ENCODE results near the gene EVI5.

Gene EVI5

GRCh38 chr1:92784639-92785500 lies at the start of gene EVI5:
Gene EVI5 (minus strand): TSS chr1:92785108. CDS start chr1:92736546, 48,562 bp downstream.
- DNase-seq: peak; percentile 75

- no peak for DNase-seq
These were observed 49.7 kb upstream of the EVI5 start for GRCh38 chr1:92834617-92835016.

- no peak for DNase-seq
These were observed 48.9 kb upstream of the EVI5 start for GRCh38 chr1:92833840-92834239.

- DNase-seq: no peak
These were observed 47.7 kb upstream of the EVI5 start for GRCh38 chr1:92832537-92833114.

- DNase-seq: peak; percentile 84
These were observed 47.0 kb upstream of the EVI5 start, which contains the start of gene RPL5 for GRCh38 chr1:92831762-92832536. Gene RPL5 (plus strand): TSS chr1:92832040. CDS start chr1:92832115, 75 bp downstream.

GRCh38 chr1:92831368-92831761 lies 46.5 kb upstream of the EVI5 start:
- no peak for DNase-seq

- no peak for DNase-seq
These were observed 41.9 kb upstream of the EVI5 start for GRCh38 chr1:92826792-92827191.

GRCh38 chr1:92822879-92823278 lies 38.0 kb upstream of the EVI5 start:
- no peak for DNase-seq

GRCh38 chr1:92820551-92820950 lies 35.6 kb upstream of the EVI5 start:
- no peak for DNase-seq

GRCh38 chr1:92820024-92820423 lies 35.1 kb upstream of the EVI5 start:
- DNase-seq: no peak

- DNase-seq: no peak
These were observed 33.3 kb upstream of the EVI5 start for GRCh38 chr1:92817986-92818764.

- DNase-seq: no peak
These were observed 32.3 kb upstream of the EVI5 start for GRCh38 chr1:92817137-92817697.

GRCh38 chr1:92816732-92817131 lies 31.8 kb upstream of the EVI5 start:
- DNase-seq: no peak

- DNase-seq: no peak
These were observed 23.5 kb upstream of the EVI5 start for GRCh38 chr1:92808381-92808780.

- DNase-seq: no peak
These were observed 20.3 kb upstream of the EVI5 start for GRCh38 chr1:92805216-92805615.

- no peak for DNase-seq
These were observed 19.9 kb upstream of the EVI5 start for GRCh38 chr1:92804721-92805201.

- no peak for DNase-seq
These were observed 18.4 kb upstream of the EVI5 start for GRCh38 chr1:92803140-92803887.

GRCh38 chr1:92797961-92798360 lies 13.1 kb upstream of the EVI5 start:
- no peak for DNase-seq

- no peak for DNase-seq
These were observed 12.4 kb upstream of the EVI5 start for GRCh38 chr1:92797297-92797696.

GRCh38 chr1:92795166-92795565 lies 10.3 kb upstream of the EVI5 start:
- no peak for DNase-seq

- DNase-seq: no peak
These were observed 7.5 kb upstream of the EVI5 start for GRCh38 chr1:92792340-92792782.

All from NCI-H1436 treated with DMSO at 0.1 percent for 48 hours (cell line).